A549 treated with RU486 at 1 μM for 4 hours (cell line): ENCODE results near the gene UGT1A1. TPM values are rescaled to one million over a fixed set of nuclear protein-coding genes. Genes with fewer than 3 reads are reported as not detected.

Source experiments
- total RNA-seq: library from RNA; stranded (reverse); fragments of 200-300 nt; extraction: Qiagen RNA extraction; gene quantifications from 5 replicates; pipeline ENCODE4 v1.2.3, GENCODE V29; 2022; ENCODE audit warnings: low read depth

Gene UGT1A1
- 0.66 to 1.2 TPM (median 0.83 TPM) in 5 replicates for total RNA-seq

GRCh38 chr2:233760043-233760442 is at the start of gene UGT1A1:
TSS of gene UGT1A1 (plus strand) at chr2:233760270. CDS start at chr2:233760288, 18 bp downstream.

GRCh38 chr2:233712611-233713261 is 47.3 kb upstream of the UGT1A1 start, which contains the start of gene UGT1A5:
TSS of gene UGT1A5 (plus strand) at chr2:233712907. CDS start at chr2:233712992, 85 bp downstream.

GRCh38 chr2:233718552-233718951 is 41.5 kb upstream of the UGT1A1 start, which contains the start of gene UGT1A4:
TSS of gene UGT1A4 (plus strand) at chr2:233718736. CDS start at chr2:233718821, 85 bp downstream.

GRCh38 chr2:233728723-233729301 is 31.3 kb upstream of the UGT1A1 start, which contains the start of gene UGT1A3:
TSS of gene UGT1A3 (plus strand) at chr2:233729042. CDS start at chr2:233729127, 85 bp downstream.

GRCh38 chr2:233778030-233778429 is 18.0 kb downstream of the UGT1A1 start, which contains the start of gene MROH2A:
TSS of gene MROH2A (plus strand) at chr2:233778330. CDS start at chr2:233779359, 1,029 bp downstream.

Other genes with a start within 250 kb of the UGT1A1 start
- gene USP40, start 193.5 kb upstream of the UGT1A1 start, total RNA-seq = 20.3 to 24.5 TPM (median 22.4 TPM) in 5 replicates
- gene UGT1A8, start 142.6 kb upstream of the UGT1A1 start, total RNA-seq = 0.06 to 0.13 TPM in 2 of 5 replicates, not detected in the others
- 0.15 to 0.17 TPM in 2 of 5 replicates, not detected in the others for gene UGT1A10, start 123.8 kb upstream of the UGT1A1 start, total RNA-seq
- gene UGT1A9, start 88.4 kb upstream of the UGT1A1 start, total RNA-seq = 3.5 to 6.8 TPM (median 4.9 TPM) in 5 replicates
- gene UGT1A7, start 78.4 kb upstream of the UGT1A1 start, total RNA-seq = 3.4 to 6.3 TPM (median 3.9 TPM) in 5 replicates
- gene UGT1A6, start 67.4 kb upstream of the UGT1A1 start, total RNA-seq = 1.2 to 2.3 TPM (median 1.6 TPM) in 5 replicates
- gene UGT1A5, start 47.4 kb upstream of the UGT1A1 start, total RNA-seq = not detected in 5 replicates
- 0.05 to 0.10 TPM in 2 of 5 replicates, not detected in the others for gene UGT1A4, start 41.5 kb upstream of the UGT1A1 start, total RNA-seq
- 0.10 to 0.22 TPM (median 0.13 TPM) in 3 of 5 replicates, not detected in the others for gene UGT1A3, start 31.2 kb upstream of the UGT1A1 start, total RNA-seq
- 0.18 to 0.31 TPM (median 0.24 TPM) in 4 of 5 replicates, not detected in the other for gene MROH2A, start 18.1 kb downstream of the UGT1A1 start, total RNA-seq
- gene HJURP, start 94.3 kb downstream of the UGT1A1 start, total RNA-seq = 76.2 to 89.5 TPM (median 80.6 TPM) in 5 replicates
- gene TRPM8, start 157.1 kb downstream of the UGT1A1 start, total RNA-seq = 0.13 to 0.21 TPM (median 0.15 TPM) in 3 of 5 replicates, not detected in the others